ENCODE measurements around the gene EIPR1.

Gene EIPR1

GRCh38 chr2:3139906-3140305 is 237.7 kb downstream of the EIPR1 start:
- DNase-seq = no peak

Measured in COR-L47 (cell line).